GM21526 (cell line): Measurements from ENCODE around the gene PREX1.

Experiments
- ATAC-seq: cut with Tn5 transposase; IDR thresholded peaks from one replicate; pipeline ENCODE4 v1.9.1; 2021; ENCODE audit warnings: moderate library complexity; ENCODE audit not compliant: unreplicated experiment, low FRiP score

Gene PREX1

GRCh38 chr20:48797850-48798747 is 29.7 kb downstream of the PREX1 start:
- no peak for ATAC-seq

GRCh38 chr20:48797275-48797825 is 30.4 kb downstream of the PREX1 start:
- no peak for ATAC-seq

GRCh38 chr20:48795732-48796131 is 32.1 kb downstream of the PREX1 start:
- ATAC-seq: no peak

GRCh38 chr20:48794816-48795457 is 32.9 kb downstream of the PREX1 start:
- no peak for ATAC-seq

- ATAC-seq: no peak
Observed at GRCh38 chr20:48794360-48794759, 33.4 kb downstream of the PREX1 start.

- no peak for ATAC-seq
Observed at GRCh38 chr20:48793776-48794175, 34.0 kb downstream of the PREX1 start.

GRCh38 chr20:48791666-48792071 is 36.1 kb downstream of the PREX1 start:
- no peak for ATAC-seq

GRCh38 chr20:48791014-48791413 is 36.8 kb downstream of the PREX1 start:
- ATAC-seq: no peak

- no peak for ATAC-seq
Observed at GRCh38 chr20:48790473-48791003, 37.3 kb downstream of the PREX1 start.

- no peak for ATAC-seq
Observed at GRCh38 chr20:48789781-48790472, 37.9 kb downstream of the PREX1 start.

- ATAC-seq: peak; percentile 17
Observed at GRCh38 chr20:48789185-48789668, 38.6 kb downstream of the PREX1 start.

- peak; percentile 47 for ATAC-seq
Observed at GRCh38 chr20:48788486-48789072, 39.2 kb downstream of the PREX1 start.

- no peak for ATAC-seq
Observed at GRCh38 chr20:48787861-48788375, 39.9 kb downstream of the PREX1 start.

GRCh38 chr20:48786951-48787705 is 40.7 kb downstream of the PREX1 start:
- ATAC-seq: no peak

- no peak for ATAC-seq
Observed at GRCh38 chr20:48785801-48786200, 42.0 kb downstream of the PREX1 start.

- no peak for ATAC-seq
Observed at GRCh38 chr20:48785256-48785655, 42.5 kb downstream of the PREX1 start.

GRCh38 chr20:48784273-48784641 is 43.5 kb downstream of the PREX1 start:
- ATAC-seq: no peak

GRCh38 chr20:48783533-48784272 is 44.1 kb downstream of the PREX1 start:
- no peak for ATAC-seq

- no peak for ATAC-seq
Observed at GRCh38 chr20:48782901-48783308, 44.9 kb downstream of the PREX1 start.
